Stimulated activated memory B cell treated with anti-CD40 and anti-IgM and Interleukin-4, amounts not matched to agents 10 μg/mL and 1 μg/mL and 100 μg/mL, for 72 hours (primary cell): ENCODE results near the gene RALGAPA1.
"Not testable (repeated sequence)": the region's sequence is repeated elsewhere in the genome, so short reads cannot be mapped to it uniquely, and the experiment has no call there.

Experiments used
- ATAC-seq: fragments of 150-1000 bp; cut with Tn5 transposase; 2 replicates; pipeline ENCODE4 v1.10.0; 2021
- H3K27ac Mint-ChIP-seq: one replicate; pipeline ENCODE4 v1.8.0; 2022; ENCODE audit warnings: mild to moderate bottlenecking, mixed read lengths
- H3K27me3 Mint-ChIP-seq: one replicate; pipeline ENCODE4 v1.8.0; 2022; ENCODE audit warnings: mixed read lengths
- H3K36me3 Mint-ChIP-seq: one replicate; pipeline ENCODE4 v1.8.0; 2022; ENCODE audit warnings: mixed read lengths
- H3K4me1 Mint-ChIP-seq: one replicate; pipeline ENCODE4 v1.8.0; 2022; ENCODE audit warnings: mixed read lengths
- H3K4me3 Mint-ChIP-seq: one replicate; pipeline ENCODE4 v1.8.0; 2022; ENCODE audit warnings: mild to moderate bottlenecking, moderate library complexity, mixed read lengths
- H3K9me3 Mint-ChIP-seq: one replicate; pipeline ENCODE4 v1.8.0; 2022; ENCODE audit warnings: mixed read lengths

RALGAPA1 gene

GRCh38 chr14:35600253-35600652 is 208.8 kb downstream of the RALGAPA1 start:
- Mint-ChIP-seq H3K4me1 (no peaks in the 10 kb centered on the region), H3K36me3 (peaks cover 82% of the 10 kb centered on the region), H3K9me3 (peaks cover 10% of the 10 kb centered on the region), H3K27ac (no peak overlapping the region), H3K4me3 (no peak overlapping the region), H3K27me3 (no peaks in the 10 kb centered on the region)
- no peak for ATAC-seq

GRCh38 chr14:35594616-35595015 is 214.5 kb downstream of the RALGAPA1 start:
- no peak for ATAC-seq
- Mint-ChIP-seq H3K4me3 (no peak overlapping the region), H3K27me3 (no peaks in the 10 kb centered on the region), H3K27ac (no peak overlapping the region), H3K4me1 (no peaks in the 10 kb centered on the region), H3K9me3 (peaks cover 23% of the 10 kb centered on the region), H3K36me3 (peaks cover 89% of the 10 kb centered on the region)

GRCh38 chr14:35587373-35587772 is 221.7 kb downstream of the RALGAPA1 start:
- Mint-ChIP-seq H3K36me3 (peaks cover 93% of the 10 kb centered on the region), H3K9me3 (peaks cover 10% of the 10 kb centered on the region)
- H3K4me1 Mint-ChIP-seq, H3K4me3 Mint-ChIP-seq, H3K27me3 Mint-ChIP-seq, ATAC-seq, H3K27ac Mint-ChIP-seq: not testable (repeated sequence)

GRCh38 chr14:35578639-35579038 is 230.5 kb downstream of the RALGAPA1 start:
- Mint-ChIP-seq H3K27ac (no peak overlapping the region), H3K36me3 (peaks cover 34% of the 10 kb centered on the region), H3K4me3 (no peak overlapping the region), H3K9me3 (no peaks in the 10 kb centered on the region), H3K4me1 (peaks cover 7% of the 10 kb centered on the region), H3K27me3 (no peaks in the 10 kb centered on the region)
- no peak for ATAC-seq

- no peak overlapping the region for H3K27ac Mint-ChIP-seq
- no peak for ATAC-seq
- H3K36me3 Mint-ChIP-seq = peaks cover 29% of the 10 kb centered on the region
- H3K27me3 Mint-ChIP-seq = no peaks in the 10 kb centered on the region
- H3K4me3 Mint-ChIP-seq = no peak overlapping the region
- H3K4me1 Mint-ChIP-seq = peaks cover 2% of the 10 kb centered on the region
- no peaks in the 10 kb centered on the region for H3K9me3 Mint-ChIP-seq
Observed at GRCh38 chr14:35578135-35578534, 231.0 kb downstream of the RALGAPA1 start.

GRCh38 chr14:35576856-35577255 is 232.2 kb downstream of the RALGAPA1 start:
- Mint-ChIP-seq H3K9me3 (no peaks in the 10 kb centered on the region), H3K36me3 (peaks cover 27% of the 10 kb centered on the region), H3K4me1 (no peaks in the 10 kb centered on the region), H3K27me3 (no peaks in the 10 kb centered on the region), H3K27ac (no peak overlapping the region), H3K4me3 (no peak overlapping the region)
- no peak for ATAC-seq

GRCh38 chr14:35576260-35576659 is 232.8 kb downstream of the RALGAPA1 start:
- no peaks in the 10 kb centered on the region for H3K4me1 Mint-ChIP-seq
- peaks cover 25% of the 10 kb centered on the region for H3K36me3 Mint-ChIP-seq
- no peaks in the 10 kb centered on the region for H3K9me3 Mint-ChIP-seq
- H3K27ac Mint-ChIP-seq = no peak overlapping the region
- no peak overlapping the region for H3K4me3 Mint-ChIP-seq
- no peaks in the 10 kb centered on the region for H3K27me3 Mint-ChIP-seq
- ATAC-seq = no peak

GRCh38 chr14:35573911-35574310 is 235.2 kb downstream of the RALGAPA1 start:
- H3K36me3 Mint-ChIP-seq = peaks cover 25% of the 10 kb centered on the region
- no peaks in the 10 kb centered on the region for H3K27me3 Mint-ChIP-seq
- H3K9me3 Mint-ChIP-seq = no peaks in the 10 kb centered on the region

GRCh38 chr14:35571598-35571997 is 237.5 kb downstream of the RALGAPA1 start:
- Mint-ChIP-seq H3K36me3 (peaks cover 21% of the 10 kb centered on the region), H3K4me1 (no peaks in the 10 kb centered on the region), H3K27ac (no peak overlapping the region), H3K27me3 (no peaks in the 10 kb centered on the region), H3K4me3 (no peak overlapping the region), H3K9me3 (no peaks in the 10 kb centered on the region)
- ATAC-seq = no peak

More at GRCh38 chr14:35573911-35574310, 235.2 kb downstream of the RALGAPA1 start:
- Mint-ChIP-seq H3K4me3 (no peak overlapping the region), H3K4me1 (no peaks in the 10 kb centered on the region), H3K27ac (no peak overlapping the region)
- ATAC-seq = no peak

- H3K36me3 Mint-ChIP-seq = peaks cover 18% of the 10 kb centered on the region
- no peaks in the 10 kb centered on the region for H3K9me3 Mint-ChIP-seq
- no peak for ATAC-seq
- no peak overlapping the region for H3K4me3 Mint-ChIP-seq
- H3K4me1 Mint-ChIP-seq = no peaks in the 10 kb centered on the region
- no peaks in the 10 kb centered on the region for H3K27me3 Mint-ChIP-seq
- H3K27ac Mint-ChIP-seq = no peak overlapping the region
Observed at GRCh38 chr14:35565871-35566464, 243.1 kb downstream of the RALGAPA1 start.

- H3K4me1 Mint-ChIP-seq = no peaks in the 10 kb centered on the region
- no peak overlapping the region for H3K27ac Mint-ChIP-seq
- ATAC-seq = no peak
- H3K36me3 Mint-ChIP-seq = peaks cover 7% of the 10 kb centered on the region
- no peaks in the 10 kb centered on the region for H3K9me3 Mint-ChIP-seq
- H3K4me3 Mint-ChIP-seq = no peak overlapping the region
- H3K27me3 Mint-ChIP-seq = no peaks in the 10 kb centered on the region
Observed at GRCh38 chr14:35558680-35559079, 250.4 kb downstream of the RALGAPA1 start.

- Mint-ChIP-seq H3K27ac (no peak overlapping the region), H3K4me3 (no peak overlapping the region), H3K4me1 (no peaks in the 10 kb centered on the region), H3K9me3 (no peaks in the 10 kb centered on the region), H3K27me3 (no peaks in the 10 kb centered on the region), H3K36me3 (no peaks in the 10 kb centered on the region)
- ATAC-seq = no peak
Observed at GRCh38 chr14:35557221-35557747, 251.8 kb downstream of the RALGAPA1 start.

GRCh38 chr14:35556548-35556947 is 252.5 kb downstream of the RALGAPA1 start:
- Mint-ChIP-seq H3K27ac (no peak overlapping the region), H3K4me3 (no peak overlapping the region), H3K27me3 (no peaks in the 10 kb centered on the region), H3K36me3 (no peaks in the 10 kb centered on the region), H3K4me1 (no peaks in the 10 kb centered on the region), H3K9me3 (no peaks in the 10 kb centered on the region)
- ATAC-seq = no peak

- H3K4me1 Mint-ChIP-seq = no peaks in the 10 kb centered on the region
- H3K9me3 Mint-ChIP-seq = no peaks in the 10 kb centered on the region
- H3K27ac Mint-ChIP-seq = no peak overlapping the region
- H3K36me3 Mint-ChIP-seq = no peaks in the 10 kb centered on the region
- H3K4me3 Mint-ChIP-seq = no peak overlapping the region
- no peak for ATAC-seq
- no peaks in the 10 kb centered on the region for H3K27me3 Mint-ChIP-seq
Observed at GRCh38 chr14:35553808-35554207, 255.3 kb downstream of the RALGAPA1 start.

GRCh38 chr14:35551081-35551480 is 258.0 kb downstream of the RALGAPA1 start:
- Mint-ChIP-seq H3K4me3 (no peak overlapping the region), H3K4me1 (no peaks in the 10 kb centered on the region), H3K9me3 (no peaks in the 10 kb centered on the region), H3K27ac (no peak overlapping the region), H3K36me3 (peaks cover 7% of the 10 kb centered on the region), H3K27me3 (no peaks in the 10 kb centered on the region)
- ATAC-seq = no peak

- Mint-ChIP-seq H3K4me1 (no peaks in the 10 kb centered on the region), H3K27me3 (no peaks in the 10 kb centered on the region), H3K4me3 (no peak overlapping the region), H3K36me3 (peaks cover 7% of the 10 kb centered on the region), H3K9me3 (no peaks in the 10 kb centered on the region), H3K27ac (no peak overlapping the region)
- no peak for ATAC-seq
Observed at GRCh38 chr14:35549551-35549950, 259.5 kb downstream of the RALGAPA1 start.
